Tongue (tissue), 2 donors: ENCODE results near the gene CWC27. TPM values are rescaled to one million over a fixed set of nuclear protein-coding genes. Genes with fewer than 3 reads are reported as not detected.
A peak's percentile ranks its signal among the peaks of the same experiment; 100 is the strongest.

Experiments used
- DNase-seq: peaks from one replicate; pipeline ENCODE4 v3.0.0-alpha.2; 2015
- total RNA-seq: library from RNA; depleted of rRNA; stranded (reverse); fragments of >200 nt; gene quantifications from one replicate; pipeline ENCODE4 v1.2.3, GENCODE V29; 2014

CWC27 gene, protein sequence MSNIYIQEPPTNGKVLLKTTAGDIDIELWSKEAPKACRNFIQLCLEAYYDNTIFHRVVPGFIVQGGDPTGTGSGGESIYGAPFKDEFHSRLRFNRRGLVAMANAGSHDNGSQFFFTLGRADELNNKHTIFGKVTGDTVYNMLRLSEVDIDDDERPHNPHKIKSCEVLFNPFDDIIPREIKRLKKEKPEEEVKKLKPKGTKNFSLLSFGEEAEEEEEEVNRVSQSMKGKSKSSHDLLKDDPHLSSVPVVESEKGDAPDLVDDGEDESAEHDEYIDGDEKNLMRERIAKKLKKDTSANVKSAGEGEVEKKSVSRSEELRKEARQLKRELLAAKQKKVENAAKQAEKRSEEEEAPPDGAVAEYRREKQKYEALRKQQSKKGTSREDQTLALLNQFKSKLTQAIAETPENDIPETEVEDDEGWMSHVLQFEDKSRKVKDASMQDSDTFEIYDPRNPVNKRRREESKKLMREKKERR
- 22.6 TPM for total RNA-seq

- DNase-seq = peak; percentile 96
Measured at GRCh38 chr5:64768358-64769312, at the start of gene CWC27, which contains the start of gene SREK1IP1. TSS of gene CWC27 (plus strand) at chr5:64768930. CDS start at chr5:64769147, 217 bp downstream. TSS of gene SREK1IP1 (minus strand) at chr5:64768691. CDS start at chr5:64768517, 174 bp downstream.

DNA sequence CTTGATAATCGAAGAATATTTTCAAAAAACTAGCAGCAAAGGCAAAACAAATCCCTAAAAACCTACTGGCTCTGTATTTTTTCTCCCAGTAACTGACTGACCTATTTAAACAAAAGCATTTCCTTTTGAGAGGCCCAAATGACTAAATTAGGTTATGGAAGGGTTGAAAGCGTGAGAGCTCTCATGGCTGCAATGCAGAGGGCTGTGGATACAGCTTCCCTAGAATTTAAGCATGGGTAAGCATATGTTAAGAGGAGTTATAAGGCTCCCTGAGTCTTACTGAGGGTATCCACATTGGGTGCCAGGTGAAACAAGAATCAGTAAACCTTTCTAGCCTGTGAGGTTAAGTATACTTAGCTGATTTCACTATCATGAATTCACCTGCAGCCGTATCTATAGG lies 46.1 kb upstream of the CWC27 start:
- DNase-seq = no peak

DNA sequence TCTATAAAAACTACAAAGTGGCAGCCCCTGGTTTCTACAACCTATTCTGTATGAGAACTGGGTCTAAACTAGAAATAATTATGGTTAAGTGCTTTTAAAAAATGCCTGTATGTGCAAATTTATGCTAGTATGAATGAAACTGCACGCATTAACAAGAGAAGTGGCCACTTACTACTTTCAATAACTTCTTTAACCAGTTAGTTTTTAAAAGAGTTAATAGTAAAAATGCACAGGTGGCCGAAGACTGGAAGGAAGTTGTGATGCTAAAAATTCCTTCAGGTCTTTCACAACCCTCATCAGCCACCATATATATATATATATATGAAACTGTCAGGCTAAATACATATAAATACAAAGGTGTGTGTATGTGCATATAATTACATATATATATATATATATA lies 41.6 kb upstream of the CWC27 start:
- DNase-seq = no peak

DNA sequence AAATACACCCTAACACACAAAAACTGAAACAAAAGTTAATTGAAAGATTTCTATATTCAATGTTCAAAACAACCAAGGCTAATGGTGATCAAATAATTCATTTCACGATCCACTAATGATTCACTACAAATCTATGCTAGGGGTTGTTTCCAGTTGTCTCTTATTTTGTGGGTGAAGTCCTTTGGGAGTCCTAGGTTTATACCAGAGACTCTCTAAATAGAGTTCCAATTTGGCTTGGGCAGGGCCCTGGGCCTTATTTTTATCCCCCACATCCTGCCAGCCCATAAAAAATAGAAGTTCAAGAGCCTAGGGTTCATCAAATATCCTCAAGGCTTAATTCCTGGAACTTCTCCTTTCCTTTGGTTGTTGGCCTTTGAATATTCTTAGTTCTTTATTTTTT lies 26.3 kb upstream of the CWC27 start:
- DNase-seq = no peak

DNA sequence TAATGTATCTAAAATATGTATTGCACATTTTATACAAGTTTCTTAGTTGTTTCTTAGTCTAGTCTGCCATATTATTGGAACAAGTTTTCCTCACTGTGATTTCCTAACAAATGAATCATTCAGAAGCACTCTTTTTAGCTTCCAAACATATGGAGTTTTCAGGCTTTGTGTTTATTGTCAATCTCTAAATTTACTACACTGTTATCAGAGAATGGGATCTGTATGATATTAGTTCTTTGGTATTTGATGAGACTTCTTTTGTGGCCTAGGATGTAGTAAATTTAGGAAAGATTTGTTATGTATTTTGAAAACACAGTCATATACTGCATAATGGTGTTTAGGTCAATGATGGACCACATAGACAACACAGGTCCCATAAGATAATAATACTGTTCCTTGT lies 25.9 kb upstream of the CWC27 start:
- no peak for DNase-seq

GRCh38 chr5:64744914-64745313 lies 23.8 kb upstream of the CWC27 start:
- DNase-seq = no peak

DNA sequence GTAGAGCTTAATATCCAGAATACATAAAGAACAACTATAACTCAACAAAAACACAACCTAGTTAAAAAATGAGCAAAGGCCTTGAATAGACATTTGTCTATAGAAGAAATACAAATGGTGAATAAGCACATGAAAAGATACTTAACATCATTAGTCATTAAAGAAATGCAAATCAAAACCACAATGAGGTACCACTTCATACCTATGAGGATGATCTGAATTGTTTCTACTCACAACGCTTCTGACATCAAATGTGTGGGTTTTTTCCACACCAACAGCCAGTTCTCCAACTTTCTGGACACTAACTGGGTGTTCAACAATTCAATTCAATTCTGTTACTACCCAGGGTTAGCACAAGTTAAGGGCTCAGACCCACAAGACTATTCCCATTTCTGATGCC lies 22.3 kb upstream of the CWC27 start:
- DNase-seq = no peak

DNA sequence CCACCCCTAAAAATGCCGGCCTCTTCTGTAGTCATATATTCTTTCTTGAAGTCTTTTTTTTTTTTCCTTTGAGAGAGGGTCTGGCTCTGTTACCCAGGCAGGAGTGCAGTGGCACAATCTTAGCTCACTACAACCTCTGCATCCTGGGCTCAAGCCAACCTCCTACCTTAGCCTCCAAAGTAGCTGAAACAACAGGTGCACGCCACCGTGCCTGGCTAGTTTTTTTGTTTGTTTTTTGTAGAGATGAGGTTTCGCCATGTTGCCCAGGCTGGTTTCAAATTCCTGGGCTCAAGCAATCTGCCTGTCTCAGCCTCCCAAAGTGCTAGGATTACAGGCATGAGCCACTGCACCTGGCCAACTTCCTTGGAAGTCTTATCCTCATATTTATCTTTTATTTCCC lies 19.3 kb upstream of the CWC27 start:
- no peak for DNase-seq

DNA sequence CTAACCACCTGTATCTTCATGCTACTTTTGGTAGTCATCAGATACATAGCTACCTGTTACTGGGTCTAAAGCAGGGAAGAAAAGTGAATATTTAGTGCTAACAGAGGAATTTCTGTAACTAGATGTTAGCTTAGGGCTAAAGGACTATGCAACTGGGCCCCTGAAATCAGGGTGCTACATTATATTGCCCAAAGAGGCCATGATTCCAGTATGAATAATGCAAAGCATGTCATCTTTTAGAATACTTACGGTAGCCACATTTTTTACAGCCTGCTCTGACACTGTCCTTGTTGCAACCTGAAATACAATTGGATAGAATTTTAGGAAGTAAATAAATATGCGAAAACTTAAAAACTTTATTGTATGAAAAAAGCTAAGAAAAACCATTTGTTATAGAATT lies 14.7 kb upstream of the CWC27 start:
- no peak for DNase-seq

- DNase-seq = no peak
Measured at GRCh38 chr5:64758901-64759300, 9.8 kb upstream of the CWC27 start.

- DNase-seq = no peak
Measured at GRCh38 chr5:64759960-64760660, 8.6 kb upstream of the CWC27 start.

GRCh38 chr5:64763948-64764503 lies 4.7 kb upstream of the CWC27 start:
- DNase-seq = no peak

DNA sequence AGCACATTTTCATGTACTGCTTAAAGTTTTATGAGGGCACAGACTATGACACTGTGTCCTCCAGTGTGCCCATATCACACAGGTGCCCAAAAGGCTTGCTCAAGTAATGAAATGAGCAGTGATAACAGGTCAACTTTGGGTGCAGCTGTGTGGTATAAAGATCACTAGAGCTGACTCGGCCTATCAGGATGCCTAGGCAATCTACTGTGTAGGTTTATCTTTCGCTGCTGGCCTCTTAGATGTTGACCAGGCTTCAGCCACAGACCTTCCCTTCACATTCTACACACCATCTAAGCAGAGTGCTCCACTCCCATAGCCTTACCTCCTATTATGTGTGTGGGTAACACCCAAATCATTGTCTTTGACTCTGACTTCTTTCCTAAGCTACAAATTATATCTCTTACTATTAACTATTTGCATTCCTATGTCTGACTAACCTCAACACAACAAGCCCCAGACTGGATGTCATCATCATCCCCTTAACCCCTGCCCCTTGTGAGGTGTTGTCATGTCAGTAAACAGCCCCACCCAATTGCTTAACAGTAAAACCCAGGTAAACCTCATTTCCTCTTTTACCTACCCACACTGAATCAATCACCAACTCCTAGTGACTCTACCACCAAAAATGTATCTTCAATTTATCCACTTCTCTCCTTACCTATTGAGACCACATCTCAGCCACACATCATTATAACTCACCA lies 2.8 kb upstream of the CWC27 start:
- no peak for DNase-seq

DNA sequence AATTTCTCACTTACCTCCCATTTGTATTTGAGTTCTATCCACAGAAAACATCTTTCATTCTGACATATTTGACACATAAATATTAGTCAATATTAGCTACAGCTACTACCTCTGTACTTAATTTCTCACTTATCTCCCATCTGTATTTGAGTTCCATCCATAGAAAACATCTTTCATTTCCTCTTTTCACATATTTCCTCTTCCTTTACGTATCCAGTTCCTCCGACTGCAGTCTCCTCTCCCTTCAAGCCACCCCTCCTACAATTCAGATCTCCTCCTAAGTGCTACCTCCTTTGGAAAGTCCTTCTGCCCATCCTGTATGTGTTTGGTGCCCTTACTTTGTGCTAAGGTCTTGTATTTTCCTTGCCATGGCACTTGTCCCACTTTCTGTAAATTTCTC lies 1.8 kb upstream of the CWC27 start:
- DNase-seq = no peak

DNA sequence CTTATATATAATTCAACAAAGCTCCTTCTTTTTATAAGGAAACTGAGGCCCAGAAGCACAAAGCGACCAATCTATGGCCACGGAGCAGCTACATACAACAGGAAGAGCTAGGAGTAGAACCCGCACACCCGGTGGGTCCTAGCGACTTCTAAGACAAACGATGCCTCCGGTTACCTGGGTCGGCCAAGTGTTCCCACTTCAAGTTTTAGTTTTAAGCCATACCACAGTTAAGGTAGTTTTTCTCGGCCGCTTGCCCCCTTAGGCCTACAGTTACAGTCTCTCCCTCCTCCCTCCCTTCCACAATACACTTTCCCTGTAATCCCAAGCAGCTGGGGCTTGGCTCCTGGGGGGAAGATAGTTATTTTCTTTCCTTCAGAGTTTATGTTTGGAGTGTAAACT lies 772 bp upstream of the CWC27 start:
- no peak for DNase-seq

- DNase-seq = no peak
Measured at GRCh38 chr5:64769855-64770254, 1.1 kb downstream of the CWC27 start.

DNA sequence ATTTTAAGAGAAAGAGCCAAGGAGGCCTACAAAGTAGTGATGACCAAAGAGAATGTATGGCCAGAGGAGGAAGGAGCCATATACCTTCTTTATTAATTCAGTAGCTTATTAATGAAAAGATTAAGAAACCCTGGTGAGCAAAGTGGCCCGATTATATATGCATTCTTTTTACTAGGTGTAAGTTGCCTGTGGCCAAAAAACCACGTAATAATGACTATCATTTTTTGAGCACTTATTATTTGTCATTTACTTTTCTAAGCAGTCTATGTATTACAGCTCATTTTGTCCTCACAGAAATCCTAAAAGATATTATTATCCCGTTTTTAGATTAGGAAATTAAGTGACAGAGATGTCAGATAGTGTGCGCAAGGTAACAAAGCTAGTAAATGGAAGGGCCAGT lies 3.0 kb downstream of the CWC27 start:
- DNase-seq = no peak

- DNase-seq = no peak
Measured at GRCh38 chr5:64773533-64773932, 4.8 kb downstream of the CWC27 start.

DNA sequence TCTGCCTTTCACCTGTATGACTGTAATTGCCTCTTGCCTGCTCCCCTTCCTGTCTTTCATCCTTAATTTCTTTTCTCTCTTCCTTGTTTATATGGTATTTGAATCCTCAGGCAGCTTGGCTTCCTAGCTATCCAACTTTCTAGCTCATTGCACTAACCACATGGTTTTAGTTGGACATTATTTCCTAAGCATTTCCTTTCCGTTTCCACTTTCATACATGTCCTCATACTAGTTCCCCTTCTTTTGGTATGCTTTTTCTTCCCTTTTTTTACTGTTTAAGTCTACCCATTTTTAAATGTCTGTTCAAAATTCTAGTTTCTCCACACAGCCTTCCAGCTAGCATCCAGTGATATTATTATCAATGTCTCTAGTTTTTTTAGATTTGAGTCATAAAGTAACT lies 6.6 kb downstream of the CWC27 start:
- DNase-seq = no peak

DNA sequence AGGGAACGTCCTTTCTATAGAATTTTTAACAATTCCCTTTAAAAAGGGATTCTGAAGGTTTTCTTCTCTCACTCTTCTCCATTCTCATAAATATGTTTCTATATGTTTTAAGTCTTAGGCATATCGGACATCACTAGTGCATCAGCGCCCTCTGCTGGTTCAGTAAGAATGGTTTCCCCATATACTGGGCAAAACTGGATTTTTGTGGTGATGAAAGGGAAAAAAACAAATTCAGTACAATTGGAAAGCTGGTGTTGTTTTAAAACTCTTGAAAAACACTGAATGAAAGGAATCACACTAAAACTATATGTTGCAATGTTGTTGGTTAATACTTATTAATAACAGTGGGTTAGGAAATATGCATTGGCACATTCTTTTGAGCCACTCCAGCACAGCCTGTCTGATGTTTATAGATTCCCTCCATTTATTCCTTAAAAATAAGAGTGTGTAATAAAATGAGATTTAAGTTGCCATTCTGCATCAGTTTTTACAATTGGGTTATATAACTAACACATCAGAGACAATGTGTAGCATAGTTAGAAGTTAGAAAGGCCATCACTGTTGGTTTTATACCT lies 15.8 kb downstream of the CWC27 start:
- DNase-seq = peak; percentile 92

- no peak for DNase-seq
Measured at GRCh38 chr5:64786372-64786771, 17.6 kb downstream of the CWC27 start.
